ENCODE data around the gene UBE2E2.

The UBE2E2 gene

DNA sequence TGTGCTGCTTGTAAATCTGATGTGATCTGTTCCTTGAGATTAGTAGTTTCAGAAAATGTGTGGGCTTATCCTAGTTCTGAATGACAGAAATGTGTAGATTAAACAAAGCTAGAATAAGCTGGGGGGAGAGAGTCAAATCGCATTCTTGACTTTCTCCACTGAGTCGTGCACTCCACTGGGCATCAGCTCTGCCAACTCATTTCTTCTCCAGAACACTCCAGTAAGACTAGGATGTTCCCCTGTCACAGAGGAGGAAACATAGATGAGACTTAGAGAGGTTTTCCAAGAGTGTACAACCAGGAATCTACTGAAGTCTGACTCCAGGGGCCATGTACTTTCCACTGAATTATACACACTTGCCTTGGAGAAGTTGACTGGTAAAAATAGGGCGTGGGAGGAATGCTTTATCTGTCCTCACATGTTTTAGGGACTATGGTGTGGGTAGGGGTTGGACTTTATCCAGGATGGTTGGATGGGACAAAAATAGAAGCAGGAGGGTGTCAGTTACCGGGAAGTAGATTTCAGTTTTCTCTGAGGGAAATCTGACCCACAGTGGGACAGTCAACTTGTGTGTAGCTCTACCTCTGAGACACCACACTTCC is 298.2 kb downstream of the UBE2E2 start:
- no peaks in the 10 kb centered on the region for H3K9me3 ChIP-seq
- H3K9ac ChIP-seq, result no peak overlapping the region
- H3K27ac ChIP-seq, result no peak overlapping the region
- no peak overlapping the region for H3K4me2 ChIP-seq
- H3K4me3 ChIP-seq, result no peak overlapping the region
- H3K27me3 ChIP-seq, result no peaks in the 10 kb centered on the region
- no peaks in the 10 kb centered on the region for H4K20me1 ChIP-seq
- H3K4me1 ChIP-seq, result no peaks in the 10 kb centered on the region
- H3K36me3 ChIP-seq, result no peaks in the 10 kb centered on the region
- TF ChIP-seq Cebpa-rat (IDR thresholded peaks at IDR 0.05), result no peak

DNA sequence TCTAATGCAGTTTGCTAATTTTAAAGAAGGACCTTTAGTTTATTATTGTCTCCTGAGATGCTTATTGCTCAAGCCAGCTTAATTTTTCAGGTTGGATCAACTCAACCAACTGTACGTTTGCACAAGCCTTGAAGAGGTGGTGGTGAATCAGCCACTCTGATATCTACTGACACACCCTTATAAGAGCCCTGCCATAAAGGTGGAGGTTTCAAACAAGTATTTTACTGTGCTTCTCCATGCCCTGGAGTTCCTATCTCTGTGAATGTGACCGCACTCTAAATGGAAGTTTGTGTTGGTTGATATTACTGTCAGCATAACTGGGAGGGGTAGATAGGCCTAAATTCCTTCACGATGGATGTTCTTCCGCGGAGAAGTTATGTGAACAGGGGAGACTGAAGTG is 305.3 kb downstream of the UBE2E2 start:
- no peaks in the 10 kb centered on the region for H3K27me3 ChIP-seq
- no peaks in the 10 kb centered on the region for H3K9me3 ChIP-seq
- no peak overlapping the region for H3K4me3 ChIP-seq
- H4K20me1 ChIP-seq, result no peaks in the 10 kb centered on the region
- H3K36me3 ChIP-seq, result no peaks in the 10 kb centered on the region
- TF ChIP-seq Cebpa-rat (IDR thresholded peaks at IDR 0.05), result no peak
- no peak overlapping the region for H3K4me2 ChIP-seq
- no peaks in the 10 kb centered on the region for H3K4me1 ChIP-seq
- H3K27ac ChIP-seq, result no peak overlapping the region
- no peak overlapping the region for H3K9ac ChIP-seq

DNA sequence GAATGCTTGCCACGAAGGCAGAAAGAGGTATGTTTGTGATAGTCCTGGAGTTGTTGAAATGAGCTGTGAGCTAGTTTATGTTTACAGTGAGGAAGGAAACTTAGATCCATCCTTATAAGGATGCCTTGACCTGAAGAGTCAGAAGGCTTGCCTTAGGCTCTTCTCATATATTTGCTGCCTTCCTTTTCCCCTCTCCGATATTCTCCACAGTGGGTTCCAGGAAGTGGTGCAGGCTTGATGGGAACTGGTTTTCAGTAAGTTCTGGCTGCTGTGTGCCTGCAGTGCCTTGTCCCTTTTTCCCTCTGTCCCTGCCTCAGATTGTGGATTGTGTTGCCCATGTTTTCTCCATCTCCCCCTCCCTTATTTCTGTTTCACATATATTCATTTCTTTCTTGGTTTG is 315.3 kb downstream of the UBE2E2 start:
- Histone ChIP-seq H4K20me1 (no peaks in the 10 kb centered on the region), H3K9ac (no peak overlapping the region), H3K36me3 (no peaks in the 10 kb centered on the region), H3K9me3 (no peaks in the 10 kb centered on the region; the same call in 1 of the 2 replicates), H3K27me3 (no peaks in the 10 kb centered on the region), H3K4me2 (no peak overlapping the region), H3K27ac (no peak overlapping the region), H3K4me3 (no peak overlapping the region), H3K4me1 (peaks cover 19% of the 10 kb centered on the region)
- TF ChIP-seq Cebpa-rat (IDR thresholded peaks at IDR 0.05), result no peak

DNA sequence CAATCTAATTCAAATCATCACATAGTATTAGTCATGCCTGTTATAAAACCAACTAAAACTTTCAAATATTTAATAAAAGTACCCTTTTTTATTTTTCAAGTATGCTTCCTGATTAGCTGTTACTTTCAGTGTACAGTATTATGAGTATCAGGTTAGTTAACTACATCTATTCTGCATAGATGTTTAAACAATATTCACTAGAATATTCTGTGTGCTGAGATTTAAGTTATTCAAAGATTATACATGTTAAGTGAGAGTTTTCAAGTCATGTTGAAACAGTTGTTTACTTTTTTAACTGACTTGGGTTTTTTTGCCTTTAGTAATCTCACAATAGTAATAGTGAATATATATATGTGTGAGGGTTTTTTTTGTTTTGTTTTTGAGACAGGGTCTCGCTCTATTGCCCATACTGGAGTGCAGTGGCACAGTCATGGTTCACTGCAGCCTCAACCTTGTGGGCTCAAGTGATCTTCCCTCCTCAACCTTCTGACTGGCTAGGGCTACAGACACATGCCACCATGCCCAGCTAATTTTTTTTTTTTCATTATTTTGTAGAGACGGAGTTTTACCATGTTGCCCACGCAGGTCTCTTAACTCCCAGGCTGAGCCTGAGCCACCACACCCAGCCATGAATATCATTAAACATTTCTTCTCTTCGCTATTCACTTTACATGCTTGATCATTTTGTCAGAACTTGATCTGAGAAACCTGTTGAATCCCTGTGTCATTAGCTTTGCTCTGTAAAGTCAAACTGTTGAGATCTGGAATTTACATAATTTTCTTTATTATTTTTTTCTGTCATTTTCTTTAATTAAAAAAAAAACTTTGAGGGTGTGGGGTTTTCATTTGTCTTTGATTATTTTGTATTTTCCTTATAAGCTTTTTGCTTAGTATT is 316.4 kb downstream of the UBE2E2 start:
- H3K9me3 ChIP-seq, result no peaks in the 10 kb centered on the region; the same call in 1 of the 2 replicates
- H3K9ac ChIP-seq, result no peak overlapping the region
- H3K4me1 ChIP-seq, result peaks cover 19% of the 10 kb centered on the region
- TF ChIP-seq Cebpa-rat (IDR thresholded peaks at IDR 0.05), result no peak
- no peak overlapping the region for H3K27ac ChIP-seq
- no peak overlapping the region for H3K4me3 ChIP-seq
- H4K20me1 ChIP-seq, result no peaks in the 10 kb centered on the region
- H3K27me3 ChIP-seq, result no peaks in the 10 kb centered on the region
- no peaks in the 10 kb centered on the region for H3K36me3 ChIP-seq
- peak overlapping the region; percentile 29 for H3K4me2 ChIP-seq

DNA sequence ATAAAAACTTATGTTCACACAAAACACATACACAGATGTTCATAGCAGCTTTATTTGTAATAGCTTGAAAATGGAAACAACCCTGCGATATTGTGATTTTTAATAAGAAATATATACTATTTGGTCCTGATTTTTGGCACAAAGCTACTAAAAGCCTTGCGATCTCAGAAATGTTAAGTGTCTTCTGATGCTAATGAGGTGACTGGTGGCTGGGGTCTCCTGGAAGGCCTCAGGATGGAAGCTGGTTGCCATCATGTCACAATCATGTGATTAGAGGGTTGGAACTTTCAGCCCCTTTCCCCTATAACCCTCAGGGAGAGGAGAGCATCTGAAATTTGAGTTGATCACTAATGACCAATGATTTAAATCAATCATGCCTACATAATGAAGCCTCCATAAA is 324.2 kb downstream of the UBE2E2 start:
- no peak for TF ChIP-seq Cebpa-rat (IDR thresholded peaks at IDR 0.05)
- H3K4me3 ChIP-seq, result no peak overlapping the region
- H3K9me3 ChIP-seq, result no peaks in the 10 kb centered on the region
- H3K4me2 ChIP-seq, result no peak overlapping the region
- H3K27ac ChIP-seq, result no peak overlapping the region
- no peaks in the 10 kb centered on the region; the same call in 1 of the 2 replicates for H3K4me1 ChIP-seq
- no peaks in the 10 kb centered on the region for H3K36me3 ChIP-seq
- H3K27me3 ChIP-seq, result no peaks in the 10 kb centered on the region
- H4K20me1 ChIP-seq, result no peaks in the 10 kb centered on the region
- no peak overlapping the region for H3K9ac ChIP-seq

DNA sequence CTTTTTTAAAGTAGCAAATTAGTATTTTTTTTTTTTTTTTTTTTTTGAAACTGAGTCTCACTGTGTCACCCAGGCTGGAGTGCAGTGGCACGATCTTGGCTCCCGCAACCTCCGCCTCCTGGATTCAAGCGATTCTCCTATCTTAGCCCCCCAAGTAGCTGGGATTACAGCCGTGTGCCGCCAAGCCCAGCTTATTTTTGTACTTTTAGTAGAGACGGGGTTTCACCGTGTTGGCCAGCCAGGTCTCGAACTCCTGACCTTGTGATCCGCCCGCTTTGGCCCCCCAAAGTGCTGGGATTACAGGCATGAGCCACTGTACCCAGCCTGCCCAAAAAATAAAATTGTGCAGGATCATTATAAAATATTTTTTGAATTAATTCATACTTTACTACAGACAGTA is 330.5 kb downstream of the UBE2E2 start:
- Histone ChIP-seq H3K9me3 (no peaks in the 10 kb centered on the region), H3K27ac (no peak overlapping the region), H4K20me1 (no peaks in the 10 kb centered on the region), H3K9ac (no peak overlapping the region), H3K4me1 (no peaks in the 10 kb centered on the region; the same call in 1 of the 2 replicates), H3K4me3 (no peak overlapping the region), H3K36me3 (no peaks in the 10 kb centered on the region), H3K4me2 (no peak overlapping the region), H3K27me3 (no peaks in the 10 kb centered on the region)
- no peak for TF ChIP-seq Cebpa-rat (IDR thresholded peaks at IDR 0.05)

DNA sequence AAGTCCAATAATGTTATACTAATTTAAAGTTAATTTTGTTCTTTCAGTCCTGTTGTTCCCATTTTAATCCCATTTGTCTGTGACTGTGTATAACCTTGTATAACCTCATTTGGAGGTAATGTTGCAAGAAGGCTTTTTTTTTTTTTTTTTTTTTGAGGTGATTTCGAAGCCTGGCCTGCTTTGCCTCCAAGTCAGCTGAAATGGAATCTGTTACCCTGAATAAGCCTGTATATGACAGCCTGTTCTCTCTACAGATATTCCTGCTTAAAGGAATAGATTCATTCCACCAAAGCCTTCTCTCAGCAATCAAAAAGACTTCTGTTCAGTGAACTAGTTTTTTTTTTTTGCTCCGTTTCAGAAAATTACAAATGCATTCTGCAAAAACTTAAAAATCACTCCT is 330.9 kb downstream of the UBE2E2 start:
- TF ChIP-seq Cebpa-rat (IDR thresholded peaks at IDR 0.05), result no peak

DNA sequence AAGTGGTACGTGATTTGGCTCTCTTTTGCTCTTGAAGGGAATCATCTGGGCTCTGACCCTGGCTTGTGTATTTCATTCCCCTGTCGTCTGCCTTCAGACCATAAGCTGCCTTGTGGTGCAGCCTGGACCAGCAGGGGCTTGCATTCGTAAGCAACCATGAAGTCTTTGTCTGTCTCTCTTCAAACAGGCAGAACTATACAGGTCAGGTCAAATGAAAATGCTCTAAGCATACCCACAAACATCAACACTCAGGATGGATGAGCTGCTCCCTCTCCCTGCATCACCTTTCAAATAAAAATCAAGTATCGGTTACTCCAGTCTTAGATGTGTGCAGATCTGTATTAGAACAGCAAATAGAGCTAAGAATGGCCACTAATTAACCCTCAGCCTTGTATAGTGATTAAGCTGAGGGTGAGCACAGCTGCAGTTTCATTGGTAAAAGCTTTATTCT is 334.0 kb downstream of the UBE2E2 start:
- no peaks in the 10 kb centered on the region for H3K4me1 ChIP-seq
- H3K9me3 ChIP-seq, result no peaks in the 10 kb centered on the region
- no peaks in the 10 kb centered on the region for H4K20me1 ChIP-seq
- no peak for TF ChIP-seq Cebpa-rat (IDR thresholded peaks at IDR 0.05)
- H3K27me3 ChIP-seq, result no peaks in the 10 kb centered on the region
- no peak overlapping the region for H3K4me3 ChIP-seq
- H3K27ac ChIP-seq, result no peak overlapping the region
- no peak overlapping the region for H3K4me2 ChIP-seq
- H3K9ac ChIP-seq, result no peak overlapping the region
- H3K36me3 ChIP-seq, result no peaks in the 10 kb centered on the region

More for the DNA sequence above, 330.9 kb downstream of the UBE2E2 start:
- Histone ChIP-seq H3K9me3 (no peaks in the 10 kb centered on the region), H4K20me1 (no peaks in the 10 kb centered on the region), H3K27me3 (no peaks in the 10 kb centered on the region), H3K27ac (no peak overlapping the region), H3K4me1 (no peaks in the 10 kb centered on the region; the same call in 1 of the 2 replicates), H3K9ac (no peak overlapping the region), H3K36me3 (no peaks in the 10 kb centered on the region), H3K4me2 (no peak overlapping the region), H3K4me3 (no peak overlapping the region)

DNA sequence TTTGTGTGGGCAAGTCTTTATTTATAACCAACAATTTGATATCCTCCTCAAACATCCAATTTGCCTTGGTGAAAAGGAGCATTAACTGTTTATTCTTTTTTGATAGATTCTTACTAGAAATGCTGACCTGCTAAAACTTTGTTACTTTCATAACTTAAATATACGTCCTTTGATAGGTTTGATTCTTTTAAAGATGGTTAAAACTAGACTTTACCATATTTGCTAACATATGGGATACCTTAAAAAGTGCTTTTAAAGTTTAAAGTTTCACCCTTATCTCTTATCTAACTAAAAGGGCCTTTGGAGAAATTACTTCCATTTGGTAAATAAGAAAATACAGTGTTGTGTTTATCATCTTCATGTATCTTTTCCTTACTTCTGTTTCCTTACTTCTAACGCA is 336.1 kb downstream of the UBE2E2 start:
- no peaks in the 10 kb centered on the region for H4K20me1 ChIP-seq
- no peaks in the 10 kb centered on the region for H3K36me3 ChIP-seq
- TF ChIP-seq Cebpa-rat (IDR thresholded peaks at IDR 0.05), result no peak
- no peaks in the 10 kb centered on the region for H3K4me1 ChIP-seq
- no peak overlapping the region for H3K4me3 ChIP-seq
- H3K27me3 ChIP-seq, result no peaks in the 10 kb centered on the region
- no peaks in the 10 kb centered on the region for H3K9me3 ChIP-seq
- H3K9ac ChIP-seq, result no peak overlapping the region
- no peak overlapping the region for H3K4me2 ChIP-seq
- H3K27ac ChIP-seq, result no peak overlapping the region

DNA sequence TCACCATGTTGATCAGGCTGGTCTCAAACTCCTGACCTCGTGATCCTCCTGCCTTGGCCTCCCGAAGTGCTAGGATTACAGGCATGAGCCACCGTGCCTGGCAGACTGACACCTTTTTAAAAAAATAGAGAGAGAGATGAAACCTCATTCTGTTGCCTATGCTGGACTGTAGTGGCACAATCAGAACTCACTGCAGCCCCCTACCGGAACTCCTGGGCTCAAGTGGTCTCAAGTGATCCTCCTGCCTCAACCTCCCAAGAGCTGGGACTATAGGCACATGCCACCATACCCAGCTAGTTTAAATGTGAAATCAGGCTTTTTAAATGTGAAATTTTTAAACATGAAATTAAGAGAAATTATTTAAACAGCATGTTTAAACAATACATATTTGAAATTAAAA is 337.5 kb downstream of the UBE2E2 start:
- Histone ChIP-seq H3K27me3 (no peaks in the 10 kb centered on the region), H3K27ac (no peak overlapping the region), H3K4me1 (no peaks in the 10 kb centered on the region), H3K4me3 (no peak overlapping the region), H3K36me3 (no peaks in the 10 kb centered on the region), H3K4me2 (no peak overlapping the region), H3K9ac (no peak overlapping the region), H3K9me3 (no peaks in the 10 kb centered on the region), H4K20me1 (no peaks in the 10 kb centered on the region)
- TF ChIP-seq Cebpa-rat (IDR thresholded peaks at IDR 0.05), result no peak

Measured in BLaER1 (cell line).